Measurements from ENCODE around the gene CBLB. TPM values are rescaled to one million over a fixed set of nuclear protein-coding genes. Genes with fewer than 3 reads are reported as not detected.

CBLB gene
- total and polyA plus RNA-seq, 7 donors: 4.2 to 18.2 (median 12.1) TPM

DNA sequence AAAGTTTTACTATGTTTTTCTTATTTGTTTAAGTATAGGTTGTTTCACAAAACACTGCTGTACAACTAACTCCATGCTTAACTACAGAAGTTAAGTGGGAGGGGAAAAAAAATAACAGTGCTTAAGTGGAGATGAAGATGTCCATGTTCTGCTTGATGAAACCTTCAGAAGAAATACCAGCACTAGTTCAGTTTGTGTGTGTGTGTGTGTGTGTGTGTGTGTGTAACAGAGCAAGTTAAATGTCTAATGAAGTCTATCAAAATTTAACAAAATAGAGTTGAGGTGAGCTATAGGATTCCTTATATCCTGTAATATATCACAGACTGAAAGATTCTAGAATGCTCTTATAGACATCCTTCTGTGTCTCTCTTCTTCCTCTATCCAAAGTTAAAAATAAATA, 44.1 kb upstream of the CBLB start:
- Histone ChIP-seq H3K36me3 (ENCODE audit: insufficient read depth in 1 of 2, low read depth in 1 of 2) (no peaks in the 10 kb centered on the region), H3K4me1 (peaks cover 2% of the 10 kb centered on the region), H3K9me3 (peaks cover 13% of the 10 kb centered on the region), H3K4me3 (no peak overlapping the region), H3K27me3 (ENCODE audit: insufficient read depth in 3 of 3, low read length in 2 of 3) (no peaks in the 10 kb centered on the region), H3K27ac (no peak overlapping the region)
- TF ChIP-seq, protein P1, sequence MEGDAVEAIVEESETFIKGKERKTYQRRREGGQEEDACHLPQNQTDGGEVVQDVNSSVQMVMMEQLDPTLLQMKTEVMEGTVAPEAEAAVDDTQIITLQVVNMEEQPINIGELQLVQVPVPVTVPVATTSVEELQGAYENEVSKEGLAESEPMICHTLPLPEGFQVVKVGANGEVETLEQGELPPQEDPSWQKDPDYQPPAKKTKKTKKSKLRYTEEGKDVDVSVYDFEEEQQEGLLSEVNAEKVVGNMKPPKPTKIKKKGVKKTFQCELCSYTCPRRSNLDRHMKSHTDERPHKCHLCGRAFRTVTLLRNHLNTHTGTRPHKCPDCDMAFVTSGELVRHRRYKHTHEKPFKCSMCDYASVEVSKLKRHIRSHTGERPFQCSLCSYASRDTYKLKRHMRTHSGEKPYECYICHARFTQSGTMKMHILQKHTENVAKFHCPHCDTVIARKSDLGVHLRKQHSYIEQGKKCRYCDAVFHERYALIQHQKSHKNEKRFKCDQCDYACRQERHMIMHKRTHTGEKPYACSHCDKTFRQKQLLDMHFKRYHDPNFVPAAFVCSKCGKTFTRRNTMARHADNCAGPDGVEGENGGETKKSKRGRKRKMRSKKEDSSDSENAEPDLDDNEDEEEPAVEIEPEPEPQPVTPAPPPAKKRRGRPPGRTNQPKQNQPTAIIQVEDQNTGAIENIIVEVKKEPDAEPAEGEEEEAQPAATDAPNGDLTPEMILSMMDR (IDR thresholded peaks at IDR 0.05): no peak
- intact Hi-C loops (cut with DNase I): no loop called here
- DNase-seq (no peak), ATAC-seq (no peak)

- no peak for ATAC-seq
- H3K27me3 ChIP-seq (ENCODE audit: insufficient read depth in 3 of 3, low read length in 2 of 3): no peaks in the 10 kb centered on the region
Measured at GRCh38 chr3:105911496-105911895, 42.7 kb upstream of the CBLB start.

GRCh38 chr3:105907777-105908176, 39.0 kb upstream of the CBLB start:
- peak in 1 of 4 donors; percentile 27 for ATAC-seq

More at GRCh38 chr3:105911496-105911895, 42.7 kb upstream of the CBLB start:
- H3K9me3 ChIP-seq: peaks cover 8% of the 10 kb centered on the region
- TF ChIP-seq, protein P1 (IDR thresholded peaks at IDR 0.05): no peak
- H3K36me3 ChIP-seq (ENCODE audit: insufficient read depth in 1 of 2, low read depth in 1 of 2): no peaks in the 10 kb centered on the region
- intact Hi-C loops (cut with DNase I): no loop called here
- H3K4me1 ChIP-seq: peaks cover 16% of the 10 kb centered on the region
- H3K27ac ChIP-seq: no peak overlapping the region
- H3K4me3 ChIP-seq: no peak overlapping the region
- no peak for DNase-seq

GRCh38 chr3:105906836-105907235, 38.0 kb upstream of the CBLB start:
- Histone ChIP-seq H3K27me3 (ENCODE audit: insufficient read depth in 3 of 3, low read length in 2 of 3) (no peaks in the 10 kb centered on the region), H3K4me3 (peak overlapping the region; percentile 12), H3K9me3 (no peaks in the 10 kb centered on the region), H3K27ac (peak overlapping the region; percentile 26), H3K4me1 (peaks cover 32% of the 10 kb centered on the region), H3K36me3 (ENCODE audit: insufficient read depth in 1 of 2, low read depth in 1 of 2) (no peaks in the 10 kb centered on the region)
- ATAC-seq (peak; percentile 75 to 93 (median 88)), DNase-seq (peak; percentile 31 to 50)
- TF ChIP-seq, protein P1 (IDR thresholded peaks at IDR 0.05): no peak
- WGBS, 3 donors: 3 to 5% (median 5%) methylated on average over 4 of the region's 4 CpGs
- intact Hi-C loops (cut with DNase I): no loop called here

More at GRCh38 chr3:105907777-105908176, 39.0 kb upstream of the CBLB start:
- Histone ChIP-seq H3K9me3 (no peaks in the 10 kb centered on the region), H3K4me1 (peaks cover 32% of the 10 kb centered on the region), H3K4me3 (no peak overlapping the region), H3K36me3 (ENCODE audit: insufficient read depth in 1 of 2, low read depth in 1 of 2) (no peaks in the 10 kb centered on the region), H3K27me3 (ENCODE audit: insufficient read depth in 3 of 3, low read length in 2 of 3) (no peaks in the 10 kb centered on the region), H3K27ac (peak overlapping the region; percentile 26)
- intact Hi-C loops (cut with DNase I): no loop called here
- TF ChIP-seq, protein P1 (IDR thresholded peaks at IDR 0.05): no peak
- 26 to 52% (median 27%) methylated on average over 3 of the region's 3 CpGs for WGBS, 3 donors
- no peak for DNase-seq

DNA sequence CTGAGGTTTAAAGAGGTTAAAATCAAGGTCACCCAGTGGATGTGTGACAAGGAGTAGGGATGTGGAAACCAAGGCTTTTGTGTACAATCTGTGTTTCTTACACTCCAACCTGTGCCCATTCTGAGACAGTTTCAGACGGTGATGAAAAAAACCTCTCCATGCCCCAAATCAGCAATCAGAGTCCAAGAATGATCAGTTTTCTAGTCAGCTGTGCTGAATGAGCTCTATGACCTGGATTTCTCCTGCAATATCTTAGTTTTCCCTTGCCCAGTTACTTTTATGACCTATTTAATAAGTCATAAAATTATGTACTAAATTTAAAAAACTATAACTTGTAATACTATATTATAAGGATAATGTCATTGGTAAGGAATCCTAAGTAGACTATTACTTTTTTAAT, 37.5 kb upstream of the CBLB start:
- TF ChIP-seq, protein P1 (IDR thresholded peaks at IDR 0.05): no peak
- H3K4me3 ChIP-seq: peak overlapping the region; percentile 12
- DNase-seq: no peak
- H3K36me3 ChIP-seq (ENCODE audit: insufficient read depth in 1 of 2, low read depth in 1 of 2): no peaks in the 10 kb centered on the region
- intact Hi-C loops (cut with DNase I): no loop called here
- H3K27me3 ChIP-seq (ENCODE audit: insufficient read depth in 3 of 3, low read length in 2 of 3): no peaks in the 10 kb centered on the region
- no peaks in the 10 kb centered on the region for H3K9me3 ChIP-seq
- 41 to 57% (median 45%) methylated on average over 1 of the region's 1 CpG for WGBS, 3 donors
- H3K27ac ChIP-seq: peak overlapping the region; percentile 26
- H3K4me1 ChIP-seq: peaks cover 32% of the 10 kb centered on the region
- ATAC-seq: peak in 2 of 4 donors; percentile 29 to 39

All from psoas muscle (tissue), 8 donors.